SK-N-SH (cell line): ENCODE data around the gene BIRC5. TPM values are rescaled to one million over a fixed set of nuclear protein-coding genes. Genes with fewer than 3 reads are reported as not detected.

Source experiments
- CTCF ChIA-PET: fragments of 300-600, 350-600 bp; formaldehyde crosslinking; extraction: SDS; loops from one replicate; lab custom pipeline; 2021; lab: Yijun Ruan, JAX
- POLR2A ChIA-PET: fragments of 350-600 bp; sonication (Branson Sonifier 250); formaldehyde crosslinking; extraction: SDS; loops from one replicate; lab custom pipeline; 2020; ENCODE audit warnings: antibody characterized with exemption, inconsistent platforms; lab: Yijun Ruan, JAX
- DNase-seq: peaks from one replicate; pipeline ENCODE4 v3.0.0; 2012
- H2AFZ ChIP-seq: fragments of 200-600 bp; sonication (generic); 2 replicates; pipeline ENCODE4 v1.8.1; 2016; ENCODE audit warnings: antibody characterized with exemption, mild to moderate bottlenecking, low read depth
- H3F3A ChIP-seq: fragments of 200-600 bp; sonication (generic); replicated peaks from 2 replicates; pipeline ENCODE3; 2016; ENCODE audit warnings: antibody characterized with exemption, mild to moderate bottlenecking; ENCODE audit not compliant: insufficient read depth
- H3K27ac ChIP-seq, 2 experiments: fragments of 200-500 bp in 1 of 2; fragments of 200-600 bp in 1 of 2; sonication (Bioruptor generic) in 1 of 2; sonication (generic), shearing (Covaris generic) in 1 of 2; 2 replicates each; pipeline versions ENCODE4 v1.5.1 to v1.6.1; 2014 to 2016; ENCODE audit warnings: low read depth in 2 of 2, inconsistent platforms in 1 of 2, low read length in 1 of 2, mild to moderate bottlenecking in 1 of 2, mixed read lengths in 1 of 2
- H3K27me3 ChIP-seq: fragments of 200-600 bp; sonication (generic), shearing (Covaris generic); 2 replicates; pipeline ENCODE4 v1.6.1; 2016; ENCODE audit warnings: mixed run types; ENCODE audit not compliant: insufficient read depth
- H3K36me3 ChIP-seq, 2 experiments: fragments of 200-500 bp in 1 of 2; fragments of 200-600 bp in 1 of 2; sonication (Bioruptor generic) in 1 of 2; sonication (generic) in 1 of 2; replicated peaks in 1 of 2; 2 replicates each; pipeline versions ENCODE3 to v1.5.1; 2014 to 2016; ENCODE audit warnings: low read length in 1 of 2, mild to moderate bottlenecking in 1 of 2; ENCODE audit not compliant: insufficient read depth in 2 of 2, control insufficient read depth in 1 of 2
- H3K4me1 ChIP-seq, 2 experiments: fragments of 200-500 bp in 1 of 2; fragments of 200-600 bp in 1 of 2; sonication (Bioruptor generic) in 1 of 2; sonication (generic), shearing (Covaris generic) in 1 of 2; 2 replicates each; pipeline versions ENCODE4 v1.5.1 to v1.6.1; 2014 to 2016; ENCODE audit warnings: low read depth in 1 of 2, low read length in 1 of 2, mixed run types in 1 of 2; ENCODE audit not compliant: insufficient read depth in 2 of 2, control insufficient read depth in 1 of 2
- H3K4me2 ChIP-seq: fragments of 200-600 bp; sonication (generic), shearing (Covaris generic); 2 replicates; pipeline ENCODE4 v1.6.1; 2017; ENCODE audit warnings: mixed run types
- H3K4me3 ChIP-seq, 2 experiments: fragments of 200-500 bp in 1 of 2; fragments of 200-600 bp in 1 of 2; sonication (Bioruptor generic) in 1 of 2; sonication (generic), shearing (Covaris generic) in 1 of 2; 2 replicates each; pipeline versions ENCODE4 v1.5.1 to v1.8.1; 2014 to 2016; ENCODE audit warnings: low read depth in 2 of 2, inconsistent platforms in 1 of 2, low read length in 1 of 2, mild to moderate bottlenecking in 1 of 2, mixed read lengths in 1 of 2, moderate library complexity in 1 of 2
- H3K79me2 ChIP-seq: fragments of 200-600 bp; sonication (generic); 2 replicates; pipeline ENCODE4 v1.8.1; 2017; ENCODE audit warnings: mild to moderate bottlenecking; ENCODE audit not compliant: insufficient read depth
- H3K9ac ChIP-seq: fragments of 200-600 bp; sonication (generic); 2 replicates; pipeline ENCODE4 v1.6.1; 2017; ENCODE audit warnings: mixed run types
- H3K9me2 ChIP-seq: fragments of 200-600 bp; sonication (generic); 2 replicates; pipeline ENCODE4 v1.6.1; 2017; ENCODE audit warnings: mixed run types
- H3K9me3 ChIP-seq: fragments of 200-600 bp; sonication (generic); 2 replicates; pipeline ENCODE4 v1.6.1; 2017; ENCODE audit warnings: mixed run types, mild to moderate bottlenecking, moderate library complexity
- H4K20me1 ChIP-seq: fragments of 200-600 bp; sonication (generic); 2 replicates; pipeline ENCODE4 v1.6.1; 2017; ENCODE audit warnings: mild to moderate bottlenecking, mixed run types; ENCODE audit not compliant: insufficient read depth
- CTCF ChIP-seq: fragments of 200-600 bp; sonication (generic); IDR thresholded peaks from 2 replicates; pipeline ENCODE4 v1.6.1; 2017; ENCODE audit warnings: antibody characterized with exemption, mild to moderate bottlenecking, moderate library complexity
- ELF1 ChIP-seq: IDR thresholded peaks from 2 replicates; pipeline ENCODE4 v1.4.0; 2012
- EP300 ChIP-seq, 2 experiments: IDR thresholded peaks; 2 replicates each; pipeline versions ENCODE4 v1.4.0 to v1.6.1; 2012; ENCODE audit warnings: borderline replicate concordance in 1 of 2, low read depth in 1 of 2, low read length in 1 of 2
- FOSL2 ChIP-seq: IDR thresholded peaks from 2 replicates; pipeline ENCODE4 v1.4.0; 2012; ENCODE audit warnings: low read depth, mild to moderate bottlenecking, moderate library complexity, borderline replicate concordance
- FOXJ3 ChIP-seq: sonication (generic); formaldehyde crosslinking; IDR thresholded peaks from 2 replicates; pipeline ENCODE4 v1.5.1; 2020; ENCODE audit warnings: mild to moderate bottlenecking, missing genetic modification reagents
- FOXM1 ChIP-seq: IDR thresholded peaks from 2 replicates; pipeline ENCODE4 v1.4.0; 2012; ENCODE audit warnings: low read depth, mild to moderate bottlenecking
- GABPA ChIP-seq: IDR thresholded peaks from 2 replicates; pipeline ENCODE4 v1.4.0; 2012; ENCODE audit warnings: low read depth, mild to moderate bottlenecking
- GATA2 ChIP-seq: sonication (generic); formaldehyde crosslinking; IDR thresholded peaks from 2 replicates; pipeline ENCODE4 v1.5.0; 2020; ENCODE audit warnings: mild to moderate bottlenecking, missing genetic modification reagents
- JUND ChIP-seq: IDR thresholded peaks from 2 replicates; pipeline ENCODE4 v1.4.0; 2012
- MAX ChIP-seq: IDR thresholded peaks from 2 replicates; pipeline ENCODE4 v1.4.0; 2012; ENCODE audit warnings: low read depth
- MEF2A ChIP-seq: IDR thresholded peaks from 2 replicates; pipeline ENCODE4 v1.4.0; 2012; ENCODE audit warnings: low read depth, borderline replicate concordance
- MXI1 ChIP-seq: IDR thresholded peaks from 2 replicates; pipeline ENCODE4 v1.6.1; 2012; ENCODE audit warnings: mild to moderate bottlenecking, low read depth, low read length, improper control_type of control experiment
- NRF1 ChIP-seq: IDR thresholded peaks from 2 replicates; pipeline ENCODE4 v1.6.1; 2012; ENCODE audit warnings: low read depth, mild to moderate bottlenecking, low read length
- POLR2AphosphoS5 ChIP-seq: IDR thresholded peaks from 2 replicates; pipeline ENCODE4 v1.6.1; 2012; ENCODE audit warnings: low read depth, low read length
- RAD21 ChIP-seq: IDR thresholded peaks from 2 replicates; pipeline ENCODE4 v1.6.1; 2012; ENCODE audit warnings: mild to moderate bottlenecking, low read length
- RCOR1 ChIP-seq: fragments of 150-350 bp; IDR thresholded peaks from 2 replicates; pipeline ENCODE4 v1.6.1; 2017; ENCODE audit warnings: antibody characterized with exemption, low read length
- RFX5 ChIP-seq: IDR thresholded peaks from 2 replicates; pipeline ENCODE4 v1.6.1; 2012; ENCODE audit warnings: mild to moderate bottlenecking, improper control_type of control experiment, low read length
- RXRA ChIP-seq: IDR thresholded peaks from 2 replicates; pipeline ENCODE4 v1.4.0; 2012; ENCODE audit warnings: low read depth, mild to moderate bottlenecking, borderline replicate concordance
- SMC3 ChIP-seq: IDR thresholded peaks from 2 replicates; pipeline ENCODE4 v1.6.1; 2012; ENCODE audit warnings: low read depth, low read length, improper control_type of control experiment
- TAF1 ChIP-seq: IDR thresholded peaks from 2 replicates; pipeline ENCODE4 v1.6.1; 2012; ENCODE audit warnings: low read depth, mild to moderate bottlenecking, low read length, moderate library complexity, borderline replicate concordance
- USF1 ChIP-seq: IDR thresholded peaks from 2 replicates; pipeline ENCODE4 v1.4.0; 2012; ENCODE audit warnings: low read depth, borderline replicate concordance
- YY1 ChIP-seq: IDR thresholded peaks from 2 replicates; pipeline ENCODE4 v1.4.0; 2012; ENCODE audit warnings: low read depth, mild to moderate bottlenecking
- ZBTB33 ChIP-seq: IDR thresholded peaks from 2 replicates; pipeline ENCODE4 v1.4.0; 2012; ENCODE audit warnings: low read depth, borderline replicate concordance
- WGBS: methylation state at CpG from one replicate; pipeline ENCODE4 v1.1.6; 2017; ENCODE audit warnings: low lambda C conversion rate; 5-methylcytosine and 5-hydroxymethylcytosine counted together
- polyA plus RNA-seq, 3 experiments: library from polyadenylated mRNA; depleted of rRNA; stranded (reverse); fragments of >200 nt; gene quantifications; 2 replicates each; pipeline ENCODE4 v1.2.3, GENCODE V29; 2012

The BIRC5 gene
- polyA plus RNA-seq, 1 of the 3 experiments (the other 2 are of a cell fraction) = 31.4 TPM

GRCh38 chr17:78272181-78272913, 58.3 kb downstream of the BIRC5 start:
- DNase-seq = peak; percentile 15
- H3K27ac ChIP-seq = no peak overlapping the region; a peak in 1 of 4 replicates
- POLR2A ChIA-PET = no interaction called here

GRCh38 chr17:78272914-78273258, 58.8 kb downstream of the BIRC5 start:
- no peaks in the 10 kb centered on the region for H3K36me3 ChIP-seq
- H3K4me2 ChIP-seq = no peak overlapping the region
- no peaks in the 10 kb centered on the region for H3K79me2 ChIP-seq
- CTCF ChIA-PET = interaction anchor here (1.7 to 6.6 kb wide), 3 partner anchors 16 to 88 kb away, joined by 6 to 46 read pairs (median 6); no protein-coding TSS in a partner anchor
- H3K9ac ChIP-seq = no peak overlapping the region
- H3F3A ChIP-seq = no peaks in the 10 kb centered on the region
- H3K9me2 ChIP-seq = no peaks in the 10 kb centered on the region
- no peak overlapping the region for H2AFZ ChIP-seq
- DNase-seq = no peak
- H4K20me1 ChIP-seq = no peaks in the 10 kb centered on the region
- peaks cover 0 to 52% of the 10 kb centered on the region in 2 experiments; a peak in 2 of 4 replicates for H3K4me1 ChIP-seq
- POLR2A ChIA-PET = interaction anchor here (1.0 kb wide), 1 partner anchor 9 kb away, joined by 3 read pairs; no protein-coding TSS in a partner anchor
- H3K27ac ChIP-seq = no peak overlapping the region; a peak in 1 of 4 replicates
- H3K9me3 ChIP-seq = no peaks in the 10 kb centered on the region
- 79% methylated on average over 7 of the region's 7 CpGs for WGBS
- peaks cover 16% of the 10 kb centered on the region for H3K27me3 ChIP-seq
- no peak overlapping the region for H3K4me3 ChIP-seq
- TF ChIP-seq TAF1 = no peak
- no peak for TF ChIP-seq SMC3
- TF ChIP-seq ZBTB33 = no peak
- no peak for TF ChIP-seq NRF1
- TF ChIP-seq YY1 = no peak
- TF ChIP-seq USF1 = no peak
- no peak for TF ChIP-seq CTCF
- no peak for TF ChIP-seq GATA2 (CRISPR knock-in tag)
- TF ChIP-seq RXRA = no peak

More at GRCh38 chr17:78272181-78272913, 58.3 kb downstream of the BIRC5 start:
- H3K4me2 ChIP-seq = no peak overlapping the region
- H2AFZ ChIP-seq = no peak overlapping the region
- no peaks in the 10 kb centered on the region for H3F3A ChIP-seq
- no peak for TF ChIP-seq FOXJ3
- TF ChIP-seq FOSL2 = no peak
- no peak for TF ChIP-seq GABPA
- TF ChIP-seq JUND = no peak
- TF ChIP-seq RAD21 = no peak
- TF ChIP-seq RFX5 = no peak
- no peak for TF ChIP-seq RCOR1
- no peak for TF ChIP-seq EP300 (IDR thresholded peaks at IDR 0.05; ENCODE audit: borderline replicate concordance in 1 of 2, low read depth in 1 of 2, low read length in 1 of 2)
- TF ChIP-seq ZBTB33 = no peak
- TF ChIP-seq SMC3 = no peak
- TF ChIP-seq YY1 = no peak
- TF ChIP-seq POLR2AphosphoS5 = no peak
- no peak for TF ChIP-seq FOXM1
- TF ChIP-seq MAX = no peak
- TF ChIP-seq GATA2 (CRISPR knock-in tag) = no peak
- TF ChIP-seq ELF1 = no peak
- TF ChIP-seq MXI1 = no peak
- no peak for TF ChIP-seq MEF2A
- no peaks in the 10 kb centered on the region for H4K20me1 ChIP-seq
- H3K79me2 ChIP-seq = no peaks in the 10 kb centered on the region
- peaks cover 16% of the 10 kb centered on the region for H3K27me3 ChIP-seq
- CTCF ChIA-PET = interaction anchor here (0.9 to 6.6 kb wide), 3 partner anchors 17 to 88 kb away, joined by 3 to 46 read pairs (median 6); no protein-coding TSS in a partner anchor
- no peak overlapping the region for H3K4me3 ChIP-seq
- H3K9me3 ChIP-seq = no peaks in the 10 kb centered on the region
- H3K36me3 ChIP-seq = no peaks in the 10 kb centered on the region
- H3K4me1 ChIP-seq = peaks cover 0 to 54% of the 10 kb centered on the region in 2 experiments; a peak in 2 of 4 replicates
- no peak overlapping the region for H3K9ac ChIP-seq
- WGBS = 74% methylated on average over 17 of the region's 17 CpGs
- no peaks in the 10 kb centered on the region for H3K9me2 ChIP-seq
